GM12864 (cell line): ENCODE data around the gene TXN2.

Source experiments
- DNase-seq: peaks from one replicate; pipeline ENCODE4 v3.0.0-alpha.2; 2011; ENCODE audit warnings: low read depth
- H3K4me3 ChIP-seq: 2 replicates; pipeline ENCODE4 v1.5.1; 2011; ENCODE audit warnings: mild to moderate bottlenecking, low read depth, low read length, control low read depth
- TF ChIP-seq, protein P1 (sequence below): IDR thresholded peaks from 2 replicates; pipeline ENCODE4 v1.5.1; 2011; ENCODE audit warnings: low read depth, mild to moderate bottlenecking, moderate library complexity, low read length, control low read depth, inconsistent platforms; ENCODE audit errors: missing control alignments

TXN2 gene

DNA sequence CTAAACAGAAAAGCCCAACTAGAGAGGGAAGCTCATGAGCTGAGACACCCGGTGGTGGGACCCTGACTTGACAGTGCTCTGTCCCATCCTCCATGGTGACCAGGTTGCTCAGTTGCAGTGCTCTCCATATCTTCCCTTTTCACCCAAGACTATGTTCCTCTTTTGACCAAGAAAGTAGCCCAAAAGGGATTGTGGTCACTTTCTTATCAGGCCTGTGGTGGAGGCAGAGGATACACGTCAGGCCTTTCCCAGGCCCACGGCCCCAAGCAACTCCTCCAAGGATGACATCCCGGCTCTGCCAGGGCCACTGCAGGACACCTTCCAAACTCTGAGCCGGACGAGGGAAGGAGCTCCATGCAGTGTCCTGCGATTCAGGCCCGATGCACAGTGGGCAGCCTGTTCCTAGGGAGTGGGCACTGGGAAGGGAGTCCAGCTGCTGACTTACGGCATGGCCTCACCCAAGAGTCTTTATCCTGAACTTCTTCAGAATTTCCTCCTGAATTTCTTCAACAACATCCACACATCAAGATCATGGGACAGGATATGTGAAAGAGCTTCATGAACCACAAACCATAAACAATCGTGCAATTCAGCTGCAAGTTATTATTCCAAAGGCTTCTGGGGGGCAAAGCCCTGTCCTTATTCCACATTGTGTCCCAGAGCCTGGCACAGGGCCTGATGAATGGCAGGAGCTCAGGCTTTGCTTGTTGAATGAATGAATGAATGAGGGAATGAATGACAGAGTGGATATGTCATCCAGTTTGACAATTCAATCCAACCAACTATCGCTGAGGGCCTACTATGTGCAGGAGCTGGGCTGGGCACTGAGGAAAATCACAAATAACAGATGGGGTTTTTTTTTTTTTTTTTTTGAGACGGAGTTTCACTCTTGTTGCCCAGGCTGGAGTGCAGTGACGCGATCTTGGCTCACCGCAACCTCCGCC lies 57.7 kb downstream of the TXN2 start:
- no peak for DNase-seq

DNA sequence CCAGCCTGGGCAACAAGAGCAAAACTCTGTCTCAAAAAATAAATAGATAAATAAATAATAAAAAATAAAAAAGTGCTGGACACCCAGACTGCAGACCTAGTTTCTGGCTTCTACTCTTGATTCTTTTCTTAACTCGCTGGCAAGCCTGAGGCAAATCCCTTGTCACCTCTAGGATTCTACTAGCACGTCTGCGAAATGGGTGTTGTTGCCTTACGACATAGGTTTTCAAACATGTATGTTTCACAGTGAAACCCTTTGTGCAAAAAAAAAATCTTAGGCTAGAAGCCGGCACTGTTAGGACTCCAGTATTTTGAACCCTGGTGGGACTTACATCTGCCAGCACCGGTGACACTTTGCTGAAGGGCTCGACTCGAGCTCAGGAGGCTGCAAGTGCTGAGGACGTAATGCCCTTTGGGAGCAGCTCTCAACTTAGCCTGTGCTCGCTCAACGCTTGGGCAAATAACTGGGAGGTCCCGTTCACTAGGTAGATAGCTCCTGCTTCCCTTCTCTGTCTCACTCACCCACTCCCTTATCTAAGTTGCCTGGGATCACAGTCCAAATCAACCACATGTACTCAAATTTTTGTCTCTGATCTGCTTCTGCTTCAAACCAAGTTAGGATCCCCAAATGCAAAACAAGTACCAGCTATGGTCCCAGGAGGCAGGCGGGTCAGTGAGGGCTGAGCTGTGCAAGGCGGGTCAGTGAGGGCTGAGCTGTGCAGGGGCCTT lies 59.0 kb downstream of the TXN2 start:
- H3K4me3 ChIP-seq, result no peak overlapping the region
- no peak for DNase-seq
- TF ChIP-seq, protein P1, sequence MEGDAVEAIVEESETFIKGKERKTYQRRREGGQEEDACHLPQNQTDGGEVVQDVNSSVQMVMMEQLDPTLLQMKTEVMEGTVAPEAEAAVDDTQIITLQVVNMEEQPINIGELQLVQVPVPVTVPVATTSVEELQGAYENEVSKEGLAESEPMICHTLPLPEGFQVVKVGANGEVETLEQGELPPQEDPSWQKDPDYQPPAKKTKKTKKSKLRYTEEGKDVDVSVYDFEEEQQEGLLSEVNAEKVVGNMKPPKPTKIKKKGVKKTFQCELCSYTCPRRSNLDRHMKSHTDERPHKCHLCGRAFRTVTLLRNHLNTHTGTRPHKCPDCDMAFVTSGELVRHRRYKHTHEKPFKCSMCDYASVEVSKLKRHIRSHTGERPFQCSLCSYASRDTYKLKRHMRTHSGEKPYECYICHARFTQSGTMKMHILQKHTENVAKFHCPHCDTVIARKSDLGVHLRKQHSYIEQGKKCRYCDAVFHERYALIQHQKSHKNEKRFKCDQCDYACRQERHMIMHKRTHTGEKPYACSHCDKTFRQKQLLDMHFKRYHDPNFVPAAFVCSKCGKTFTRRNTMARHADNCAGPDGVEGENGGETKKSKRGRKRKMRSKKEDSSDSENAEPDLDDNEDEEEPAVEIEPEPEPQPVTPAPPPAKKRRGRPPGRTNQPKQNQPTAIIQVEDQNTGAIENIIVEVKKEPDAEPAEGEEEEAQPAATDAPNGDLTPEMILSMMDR, result no peak

More for the DNA sequence above, 57.7 kb downstream of the TXN2 start:
- H3K4me3 ChIP-seq, result no peak overlapping the region
- TF ChIP-seq, protein P1, result peak; percentile 7

DNA sequence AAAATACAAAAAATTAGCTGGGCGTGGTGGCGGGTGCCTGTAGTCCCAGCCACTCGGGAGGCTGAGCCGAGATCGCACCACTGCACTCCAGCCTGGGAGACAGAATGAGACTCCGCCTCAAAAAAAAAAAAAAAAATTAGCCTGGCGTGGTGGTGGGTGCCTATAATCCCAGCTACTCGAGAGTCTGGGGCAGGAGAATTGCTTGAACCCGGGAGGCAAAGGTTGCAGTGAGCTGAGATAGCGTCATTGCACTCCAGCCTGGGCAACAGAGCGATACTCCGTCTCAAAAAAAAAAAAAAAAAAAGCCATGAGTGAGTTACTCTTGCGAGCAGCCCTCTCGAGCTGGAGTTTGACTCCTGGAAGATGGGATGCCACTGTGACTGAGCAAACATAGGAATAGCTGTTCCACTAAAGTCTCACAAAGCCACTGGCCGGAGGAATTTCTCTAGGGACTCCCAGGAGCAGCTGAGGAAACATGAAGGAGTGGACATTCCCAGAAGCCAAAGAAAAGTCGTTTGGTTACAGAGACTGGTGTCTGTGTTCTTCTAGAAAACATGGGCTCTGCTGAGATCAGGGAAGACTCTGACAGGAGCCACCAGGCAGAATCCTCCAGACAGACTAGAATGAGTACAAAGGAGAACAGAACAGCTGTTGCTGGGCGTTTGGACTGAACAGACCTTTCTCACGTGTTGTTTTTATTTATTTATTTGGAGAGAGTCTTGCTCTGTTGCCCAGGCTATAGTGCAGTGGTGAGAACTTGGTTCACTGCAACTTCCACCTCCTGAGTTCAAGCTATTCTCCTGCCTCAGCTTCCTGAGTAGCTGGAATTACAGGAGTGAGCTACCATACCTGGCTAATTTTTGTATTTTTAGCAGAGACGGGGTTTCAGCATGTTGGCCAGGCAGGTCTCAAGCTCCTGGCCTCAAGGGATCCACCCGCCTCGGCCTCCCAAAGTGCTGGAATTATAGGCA lies 61.2 kb downstream of the TXN2 start:
- TF ChIP-seq, protein P1, result no peak
- no peak overlapping the region for H3K4me3 ChIP-seq
- DNase-seq, result no peak

DNA sequence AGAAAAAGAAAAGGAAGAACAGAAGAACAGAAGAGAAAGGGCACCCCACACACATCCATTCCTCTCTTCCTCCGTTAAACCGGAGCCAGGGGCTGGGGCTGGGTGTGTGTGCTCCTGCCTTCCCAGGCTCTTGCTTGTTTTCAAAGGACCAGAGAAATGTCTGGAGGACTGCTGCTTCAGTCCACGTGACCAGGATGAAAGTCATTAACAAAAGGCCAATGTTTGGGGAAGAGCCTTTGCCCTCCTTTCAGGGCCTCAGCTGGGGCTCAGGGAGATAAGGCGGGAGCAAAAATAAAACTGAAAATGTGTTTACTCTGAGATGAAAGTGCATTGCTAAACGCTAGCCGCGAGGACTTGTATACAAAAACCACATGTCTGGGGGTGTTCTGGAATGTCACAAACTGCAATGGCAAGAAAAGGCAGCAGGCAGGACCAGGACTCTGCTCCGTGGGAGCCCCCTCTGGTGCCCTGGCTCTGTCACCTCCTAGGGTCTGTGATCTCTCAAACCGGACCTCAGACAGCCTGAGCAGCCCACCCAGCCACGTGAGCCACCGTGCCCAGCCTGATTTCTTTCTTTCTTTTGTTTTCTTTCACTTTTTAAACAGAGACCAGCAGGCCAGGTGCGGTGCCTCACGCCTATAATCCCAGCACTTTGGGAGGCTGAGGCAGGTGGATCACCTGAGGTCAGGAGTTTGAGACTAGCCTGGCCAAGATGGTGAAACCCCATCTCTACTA lies 62.1 kb downstream of the TXN2 start:
- peak overlapping the region; percentile 50 for H3K4me3 ChIP-seq
- DNase-seq, result no peak
- TF ChIP-seq, protein P1, result no peak

DNA sequence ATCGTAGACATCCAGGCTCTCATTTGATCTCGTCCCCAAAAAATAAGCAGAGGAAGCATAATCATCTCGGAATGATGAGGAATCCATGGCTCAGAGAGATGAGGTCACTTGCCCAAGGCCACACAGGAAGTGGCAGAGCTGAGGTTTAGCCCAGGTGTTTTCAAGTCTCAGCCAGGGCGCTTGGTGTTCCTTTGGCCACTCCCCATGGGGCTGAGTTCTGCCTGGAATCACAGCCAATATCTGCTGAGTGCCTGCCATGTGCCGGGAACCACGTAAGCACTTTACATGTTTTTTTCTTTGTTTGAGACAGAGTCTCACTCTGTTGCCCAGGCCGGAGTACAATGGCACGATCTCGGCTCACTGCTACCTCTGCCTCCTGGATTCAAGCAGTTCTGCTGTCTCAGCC lies 64.2 kb downstream of the TXN2 start:
- no peak overlapping the region for H3K4me3 ChIP-seq
- TF ChIP-seq, protein P1, result no peak
- DNase-seq, result no peak
